Stimulated activated CD4-positive, alpha-beta T cell treated with anti-CD3 and anti-CD28 coated beads, TNF-alpha, amount 100 ng/mL, for 48 hours (primary cell): ENCODE data around the gene HNF1B.

Source experiments
- DNase-seq, 3 donors: peaks; one replicate each; pipeline ENCODE4 v3.0.0-alpha.2; 2020; ENCODE audit warnings: low read depth in 3 of 3

The HNF1B gene

GRCh38 chr17:37761961-37762360 lies 17.1 kb upstream of the HNF1B start:
- no peak for DNase-seq

- DNase-seq = no peak
Measured at GRCh38 chr17:37761059-37761458, 16.2 kb upstream of the HNF1B start.

DNA sequence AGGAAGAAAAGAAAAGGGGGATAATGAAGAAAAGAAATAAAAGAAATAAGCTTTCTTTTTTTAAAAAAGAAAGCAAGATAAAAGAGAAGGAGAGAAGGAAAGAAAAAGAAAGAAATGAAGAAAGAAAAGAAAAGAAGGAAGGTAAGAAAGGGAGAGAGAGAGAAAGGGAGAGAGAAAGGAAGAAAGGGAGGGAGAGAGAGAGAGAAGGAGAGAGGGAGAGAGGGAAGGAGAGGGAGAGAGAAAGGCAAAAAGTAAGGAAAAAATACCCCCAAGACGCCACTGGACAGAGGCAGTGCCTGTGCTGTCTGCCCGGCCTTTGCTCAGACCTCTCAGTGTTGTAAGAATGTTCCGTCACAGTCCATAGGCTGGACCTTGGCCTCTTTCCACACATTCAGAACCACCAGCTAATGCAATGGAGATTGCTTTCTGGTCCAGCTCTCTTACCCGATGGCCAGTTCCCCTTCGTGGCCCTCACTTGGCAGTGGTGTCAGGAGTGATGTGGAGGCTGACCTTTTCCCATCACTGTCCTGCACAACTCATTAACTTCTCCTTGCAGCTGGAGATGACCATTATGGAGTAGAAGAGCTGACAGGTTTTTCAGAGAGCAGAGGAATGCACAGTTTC lies 14.3 kb upstream of the HNF1B start:
- no peak for DNase-seq

DNA sequence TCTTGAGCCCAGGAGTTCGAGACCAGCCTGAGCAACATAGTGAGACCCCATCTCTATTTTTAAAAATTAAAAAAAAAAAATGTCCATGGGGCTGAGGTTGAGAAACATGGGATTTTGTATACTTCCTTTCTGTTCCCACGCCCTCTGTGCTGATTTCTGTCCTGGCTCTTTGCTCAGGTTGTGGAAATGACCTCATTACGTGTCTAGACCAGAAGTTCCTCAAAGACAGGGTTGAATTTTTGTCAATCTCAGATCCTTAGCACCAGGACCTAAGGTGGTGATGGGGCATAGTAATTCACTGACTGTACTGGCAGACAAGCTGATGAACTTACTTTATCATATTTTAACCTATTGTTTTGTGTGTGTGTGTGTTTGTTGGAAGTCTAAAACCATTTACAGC lies 11.2 kb upstream of the HNF1B start:
- DNase-seq = no peak

- no peak for DNase-seq
Measured at GRCh38 chr17:37755455-37755854, 10.6 kb upstream of the HNF1B start.

- DNase-seq = no peak
Measured at GRCh38 chr17:37754363-37754762, 9.5 kb upstream of the HNF1B start.

DNA sequence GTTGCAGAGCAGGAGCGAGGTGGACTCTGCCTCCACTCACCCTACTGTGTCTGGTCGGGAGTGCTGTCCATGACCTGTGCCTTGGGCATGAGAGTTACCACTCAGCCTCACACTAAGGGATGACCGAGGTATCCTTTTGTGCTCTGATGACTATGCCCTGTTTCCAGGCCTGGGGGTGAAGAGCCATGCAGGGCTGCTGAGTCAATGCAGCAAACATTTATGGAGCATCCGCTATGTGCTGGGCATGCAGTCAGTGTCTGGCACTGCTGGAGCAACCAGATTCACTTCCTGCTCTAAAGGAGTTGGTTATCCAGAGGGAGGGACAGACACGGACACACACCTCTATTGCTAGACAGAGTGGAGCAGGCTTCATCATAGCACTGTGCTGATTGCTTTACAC lies 7.6 kb upstream of the HNF1B start:
- DNase-seq = no peak

DNA sequence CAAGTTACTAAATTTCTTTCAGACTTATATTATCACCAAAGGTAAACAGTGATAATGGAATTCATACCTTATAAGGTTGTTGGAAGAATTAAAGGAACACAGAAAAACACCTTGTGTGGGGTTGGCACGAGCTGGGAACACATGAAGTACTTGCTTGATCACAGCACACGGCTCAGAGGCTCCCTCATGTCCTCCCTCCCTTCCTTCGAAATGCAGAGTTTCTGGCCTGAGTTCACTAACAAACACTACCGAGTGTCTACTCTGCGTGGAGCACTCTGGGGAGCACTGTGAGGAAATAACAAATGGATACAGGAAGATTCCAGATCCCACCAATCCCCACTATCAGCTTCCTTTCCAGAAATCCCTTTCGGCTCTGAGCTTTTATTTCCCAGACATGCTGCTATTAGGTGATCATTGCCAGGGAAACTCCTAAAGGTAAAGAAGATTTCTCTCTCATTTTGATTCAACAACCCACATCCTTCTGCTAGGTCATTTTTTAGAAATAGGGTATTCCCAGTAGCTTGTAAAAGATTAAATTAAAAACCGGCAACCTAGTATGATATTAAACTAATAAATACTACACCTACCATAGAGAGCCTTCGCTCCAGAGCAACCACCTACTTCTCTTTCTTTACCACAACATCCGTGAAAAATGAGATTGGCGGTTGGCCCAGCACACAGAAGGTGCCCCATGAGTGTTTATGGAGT lies 6.1 kb upstream of the HNF1B start:
- DNase-seq = no peak

DNA sequence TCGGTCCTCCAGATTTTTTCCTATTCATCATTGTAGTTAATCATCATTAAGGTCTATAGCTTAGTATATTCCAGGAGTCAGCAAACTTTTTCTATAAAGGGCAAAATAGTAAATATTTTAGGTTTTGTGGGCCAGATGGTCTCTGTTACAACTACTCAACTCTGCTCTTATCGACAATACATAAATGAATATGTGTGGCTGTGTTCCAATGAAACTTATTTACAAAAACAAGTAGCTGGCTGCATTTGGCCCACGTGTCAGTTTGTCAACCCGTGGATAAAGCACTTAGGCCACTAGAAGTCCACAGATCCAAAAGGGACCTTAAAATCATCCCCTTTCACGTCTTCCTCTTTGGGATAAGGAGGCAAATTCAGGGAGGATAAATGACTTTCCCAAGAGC lies 5.4 kb upstream of the HNF1B start:
- no peak for DNase-seq

GRCh38 chr17:37747222-37747621 lies 2.4 kb upstream of the HNF1B start:
- DNase-seq = no peak

GRCh38 chr17:37746617-37747016 lies 1.8 kb upstream of the HNF1B start:
- DNase-seq = no peak

DNA sequence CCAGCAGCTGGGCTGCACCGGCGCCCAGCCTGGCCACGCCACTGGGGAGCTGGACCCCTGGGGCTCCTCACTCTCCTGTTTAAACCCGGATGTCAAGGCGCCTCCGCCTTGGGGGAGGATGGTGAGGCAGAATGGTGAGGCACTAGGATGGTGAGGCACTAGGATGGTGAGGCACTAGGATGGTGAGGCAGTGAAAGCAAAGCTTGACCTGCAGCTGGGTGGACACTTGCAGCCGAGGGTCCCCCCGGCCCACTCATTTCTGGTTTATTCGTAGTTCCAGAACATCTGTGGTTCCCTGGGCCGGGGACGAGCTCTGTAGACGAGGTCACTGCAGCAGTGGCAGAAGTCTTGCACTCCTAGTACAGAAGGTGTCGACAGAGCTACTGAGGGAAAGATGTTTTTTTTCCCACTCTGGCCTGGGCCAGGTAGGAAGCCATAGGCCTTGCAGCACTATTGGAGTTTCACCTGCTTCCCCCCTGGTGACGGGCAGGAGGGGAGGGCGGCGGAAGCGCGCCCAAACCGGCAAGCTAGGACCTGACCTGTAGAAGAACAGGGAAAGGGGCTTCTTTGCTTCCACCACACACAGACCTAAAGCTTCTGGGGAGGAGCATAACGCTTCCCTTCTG lies 1.1 kb upstream of the HNF1B start:
- no peak for DNase-seq

- DNase-seq = no peak
Measured at GRCh38 chr17:37744633-37744927, 279 bp downstream of the HNF1B start.

DNA sequence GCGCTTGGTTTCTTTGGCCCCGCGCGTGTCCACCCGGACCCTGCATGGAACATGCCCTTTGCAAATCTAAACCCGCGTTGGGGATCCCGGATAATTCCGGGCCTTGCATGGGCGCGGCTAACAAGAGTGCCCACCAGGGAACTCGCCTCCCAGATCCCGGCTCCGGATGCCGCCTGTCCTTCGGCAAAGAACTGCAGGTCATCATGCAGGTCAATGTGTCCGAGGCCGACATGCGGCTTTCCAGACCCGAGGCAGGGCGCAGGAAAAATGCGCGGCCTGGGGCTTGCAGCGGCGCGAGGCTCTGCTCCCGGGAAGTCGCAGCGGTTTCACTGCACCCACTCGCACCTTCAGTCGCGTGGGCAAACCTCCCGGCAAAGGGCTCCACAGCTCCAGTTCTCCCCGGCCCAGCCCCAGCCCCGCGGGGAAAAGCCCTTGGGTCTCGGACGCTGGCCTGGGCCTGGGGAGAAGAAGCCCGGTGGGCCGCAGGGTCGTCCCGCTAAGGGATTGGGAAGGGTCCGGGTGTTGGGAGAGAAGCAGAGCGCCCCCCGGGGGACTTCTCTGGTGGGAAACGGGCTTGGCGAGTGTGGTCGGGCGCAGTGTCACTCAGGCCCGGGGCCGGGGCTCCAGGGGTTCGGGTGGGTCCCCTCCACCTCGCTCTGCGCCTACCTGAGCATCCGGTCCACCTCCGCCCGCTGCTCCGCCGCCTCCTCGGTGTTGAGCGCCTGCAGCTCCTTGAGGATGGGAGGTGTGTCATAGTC lies 805 bp downstream of the HNF1B start:
- no peak for DNase-seq

DNA sequence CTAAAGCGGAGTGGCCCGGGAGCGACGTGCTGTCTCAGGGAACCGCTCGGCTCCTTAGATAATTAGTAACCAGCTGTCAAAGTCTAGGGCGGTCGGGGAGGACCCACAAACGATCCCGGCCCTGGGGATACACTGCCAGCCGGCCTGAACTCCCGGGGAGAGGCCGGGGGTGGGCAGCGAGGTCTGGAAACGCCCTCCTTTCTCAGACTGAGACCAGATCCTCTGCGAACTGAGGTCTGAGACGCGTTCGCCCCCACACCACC lies 1.3 kb downstream of the HNF1B start:
- DNase-seq = no peak

DNA sequence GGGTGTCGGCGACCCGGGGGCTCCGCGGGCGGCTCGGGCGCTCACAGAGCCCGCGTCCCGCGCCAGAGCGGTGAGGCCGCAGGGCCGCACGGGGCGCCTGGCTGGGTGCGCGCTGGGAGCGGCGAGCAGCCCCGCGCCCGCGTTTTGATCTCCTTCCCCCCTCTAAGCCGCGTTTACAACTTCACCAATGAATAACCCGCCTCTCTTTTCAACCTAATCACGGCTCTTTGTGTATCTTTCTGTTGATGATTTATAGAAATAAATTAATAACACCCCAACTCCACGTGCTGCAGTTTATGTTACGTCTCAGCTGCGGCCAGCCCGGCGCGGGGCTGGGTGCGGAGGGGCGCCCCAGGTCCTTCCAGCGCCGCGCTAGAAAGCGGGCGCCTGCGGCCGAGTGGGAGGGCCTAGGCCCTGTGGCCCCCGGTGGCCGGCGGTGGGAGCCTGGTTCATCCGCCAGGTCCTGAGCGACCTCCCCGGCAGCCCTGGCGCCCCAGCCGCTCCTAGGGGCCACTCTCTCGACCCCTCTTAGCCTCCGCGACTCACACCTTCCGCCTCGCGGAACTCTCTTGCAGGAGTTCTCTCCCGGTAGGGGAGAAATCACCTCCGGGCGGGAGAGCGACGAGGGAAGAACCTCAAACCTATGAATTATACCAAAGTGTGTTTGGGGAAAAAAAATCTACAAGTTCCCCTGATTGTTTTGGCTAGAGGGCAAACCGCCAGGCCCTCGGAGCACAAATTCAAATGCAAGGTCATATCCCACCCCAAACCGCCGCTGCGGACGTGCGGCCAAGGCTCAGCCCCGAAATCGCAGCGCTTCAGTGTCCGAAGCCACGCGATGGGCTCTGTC lies 1.9 kb downstream of the HNF1B start:
- DNase-seq = no peak

DNA sequence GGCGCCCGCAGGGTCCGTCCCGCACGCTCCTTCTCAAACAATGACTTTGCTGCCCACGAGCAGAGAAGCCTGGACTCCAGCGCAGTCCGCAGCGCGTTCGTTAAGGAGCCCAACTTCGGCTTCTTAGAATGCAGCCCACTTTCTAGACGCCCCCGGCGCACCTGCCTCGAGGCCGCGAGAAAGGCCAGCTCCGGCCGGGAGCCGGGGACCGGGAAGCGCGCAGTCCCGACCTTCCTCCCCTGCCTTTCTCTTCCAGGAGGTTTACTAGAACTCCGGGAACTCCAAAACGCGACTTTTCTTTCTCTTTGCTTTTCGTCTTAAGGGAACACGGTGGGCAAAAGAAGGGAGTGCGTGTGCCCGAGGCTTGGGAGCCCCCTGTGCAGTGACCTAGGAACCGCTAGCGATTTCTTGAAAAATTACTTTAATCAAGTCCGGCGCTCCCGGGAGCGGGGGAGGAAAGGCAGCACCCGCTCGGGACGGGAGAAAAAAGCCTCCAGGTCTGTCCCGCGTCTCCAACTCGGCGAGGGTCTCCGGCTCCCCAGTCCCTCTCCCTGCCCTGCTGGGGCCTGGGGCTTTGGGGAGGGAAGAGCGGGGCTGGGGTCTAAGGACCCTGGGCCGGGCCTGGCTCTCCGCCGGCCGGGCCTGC lies 2.6 kb downstream of the HNF1B start:
- DNase-seq = no peak

DNA sequence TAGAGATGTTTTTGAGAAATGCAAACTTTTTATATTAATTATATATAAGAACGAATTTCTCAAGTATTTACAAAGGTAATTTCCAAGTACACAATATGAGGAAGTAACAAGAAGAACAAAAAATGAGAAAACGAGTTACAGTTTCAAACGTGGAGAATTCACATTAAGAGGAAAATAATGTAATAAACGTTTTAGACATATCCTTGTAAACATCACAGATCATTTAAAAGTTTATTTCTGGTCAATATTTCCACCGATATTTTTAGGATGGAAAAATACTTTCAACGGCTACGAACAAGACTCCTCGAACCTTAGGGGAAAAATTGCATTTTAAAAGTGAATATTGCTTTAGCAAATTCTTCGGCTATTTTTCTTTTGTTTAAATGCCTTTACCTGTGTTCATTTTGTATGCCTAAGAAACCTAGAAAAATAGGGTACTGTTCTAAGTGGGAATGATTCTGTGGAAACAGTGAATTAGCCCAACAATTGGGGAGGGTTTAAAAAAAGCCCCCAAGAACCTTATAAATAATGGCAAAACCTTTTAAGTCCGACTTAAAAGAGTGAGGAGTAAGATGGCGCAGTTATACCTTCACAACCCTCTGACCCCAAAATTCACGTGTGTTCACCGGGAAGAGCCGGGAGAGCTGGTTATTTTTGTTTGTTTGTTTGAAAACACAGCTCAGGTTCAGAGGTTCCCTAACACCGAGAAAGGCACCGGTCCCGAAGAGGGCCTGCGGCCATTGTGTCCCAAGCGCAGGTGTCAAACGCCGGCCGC lies 3.3 kb downstream of the HNF1B start:
- DNase-seq = no peak

DNA sequence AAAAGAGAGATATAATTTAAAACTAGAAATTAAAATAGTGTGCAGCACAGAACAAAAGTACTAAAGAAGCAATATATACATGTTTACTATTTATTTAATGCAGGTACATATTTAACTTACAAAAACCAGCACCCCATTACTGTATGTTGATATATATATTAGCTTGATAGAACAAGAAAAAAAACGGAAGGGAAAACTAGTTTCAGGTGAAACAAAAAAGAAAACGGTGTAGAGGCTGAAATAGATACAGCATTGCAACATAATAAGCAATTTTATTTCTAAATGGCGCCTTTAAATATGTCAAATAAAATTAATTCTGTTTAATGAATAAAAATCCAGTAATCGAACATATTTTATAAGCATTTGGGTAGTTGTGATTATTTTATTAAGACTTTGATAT lies 3.9 kb downstream of the HNF1B start:
- no peak for DNase-seq

GRCh38 chr17:37737971-37738370 lies 6.9 kb downstream of the HNF1B start:
- DNase-seq = no peak

GRCh38 chr17:37737081-37737480 lies 7.8 kb downstream of the HNF1B start:
- no peak for DNase-seq
